Renal cortex interstitium (tissue), 11 donors: ENCODE measurements around the gene GLYATL3. TPM values are rescaled to one million over a fixed set of nuclear protein-coding genes. Genes with fewer than 3 reads are reported as not detected.

ENCODE experiments used
- DNase-seq, 11 donors: peaks; one replicate each; pipeline ENCODE4 v3.0.0-alpha.2; 2013; ENCODE audit warnings: low read depth in 9 of 11, low spot score in 4 of 11; ENCODE audit errors: extremely low read depth in 1 of 11
- polyA plus RNA-seq, 3 donors: library from polyadenylated mRNA; unstranded; fragments of 120-200 nt; gene quantifications; one replicate each; pipeline ENCODE4 v1.2.1, GENCODE V29; 2013; ENCODE audit not compliant: insufficient read length in 3 of 3

GLYATL3 gene
- polyA plus RNA-seq, 3 donors: not detected

GRCh38 chr6:49509342-49509741 lies 9.6 kb downstream of the GLYATL3 start:
- no peak for DNase-seq

GRCh38 chr6:49513153-49513989 lies 13.6 kb downstream of the GLYATL3 start:
- DNase-seq: no peak

GRCh38 chr6:49514571-49515484 lies 15.1 kb downstream of the GLYATL3 start:
- DNase-seq: no peak

- no peak for DNase-seq
Measured at GRCh38 chr6:49515485-49516146, 15.9 kb downstream of the GLYATL3 start.

GRCh38 chr6:49516147-49516505 lies 16.4 kb downstream of the GLYATL3 start:
- DNase-seq: no peak

GRCh38 chr6:49517919-49518318 lies 18.2 kb downstream of the GLYATL3 start:
- no peak for DNase-seq

- no peak for DNase-seq
Measured at GRCh38 chr6:49519660-49520059, 19.9 kb downstream of the GLYATL3 start.

- DNase-seq: no peak
Measured at GRCh38 chr6:49522710-49523593, 23.2 kb downstream of the GLYATL3 start.

DNA sequence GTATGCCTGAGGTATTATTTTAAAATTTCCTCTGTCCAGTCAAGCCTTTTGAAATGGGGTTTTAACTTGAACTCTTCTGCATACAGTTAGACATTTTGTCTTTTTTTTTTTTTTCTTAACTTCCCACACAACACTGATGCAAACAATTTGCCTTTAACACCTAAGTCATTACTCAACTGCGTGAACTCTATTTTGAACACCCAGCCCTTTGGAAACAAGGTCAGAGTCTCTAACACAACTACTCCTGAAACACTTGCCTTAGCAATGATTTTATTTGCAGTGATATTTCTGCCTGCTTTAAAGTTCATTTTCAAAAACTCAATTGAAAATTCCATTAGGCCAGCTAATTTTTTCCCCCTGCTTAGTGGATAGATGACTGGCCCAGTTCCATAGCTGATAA lies 24.2 kb downstream of the GLYATL3 start:
- no peak for DNase-seq

GRCh38 chr6:49524541-49524940 lies 24.8 kb downstream of the GLYATL3 start:
- no peak for DNase-seq

DNA sequence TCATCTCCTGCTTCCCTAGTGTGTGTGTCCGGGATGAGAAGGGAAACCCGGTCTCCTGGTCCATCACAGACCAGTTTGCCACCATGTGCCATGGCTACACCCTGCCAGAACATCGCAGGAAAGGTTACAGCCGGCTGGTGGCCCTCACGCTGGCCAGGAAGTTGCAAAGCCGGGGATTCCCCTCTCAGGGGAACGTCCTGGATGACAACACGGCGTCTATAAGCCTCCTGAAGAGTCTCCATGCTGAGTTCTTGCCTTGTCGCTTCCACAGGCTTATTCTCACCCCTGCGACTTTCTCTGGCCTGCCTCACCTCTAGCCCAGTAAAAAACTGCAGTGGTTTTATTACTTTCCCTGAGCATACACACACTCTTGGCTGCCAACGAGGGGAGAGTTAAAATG lies 26.9 kb downstream of the GLYATL3 start:
- no peak for DNase-seq

DNA sequence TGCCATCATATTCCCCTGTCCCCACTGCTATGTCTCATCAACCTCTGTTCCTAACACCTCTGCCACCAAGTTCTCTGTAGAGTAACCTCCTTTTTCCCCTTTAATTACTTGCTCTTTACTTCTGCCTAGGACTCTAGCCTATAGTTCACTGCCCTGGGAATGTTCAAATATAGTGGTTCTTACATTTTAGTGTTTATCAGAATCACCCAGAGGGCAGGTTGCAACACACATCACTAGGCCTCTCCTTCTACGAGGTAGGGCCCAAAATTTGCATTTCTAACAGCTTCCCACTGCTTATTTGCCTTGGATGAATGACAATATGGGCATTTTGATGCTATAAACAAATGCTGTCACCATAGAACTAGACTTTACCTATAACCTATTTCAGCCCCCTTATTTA lies 27.6 kb downstream of the GLYATL3 start:
- no peak for DNase-seq

DNA sequence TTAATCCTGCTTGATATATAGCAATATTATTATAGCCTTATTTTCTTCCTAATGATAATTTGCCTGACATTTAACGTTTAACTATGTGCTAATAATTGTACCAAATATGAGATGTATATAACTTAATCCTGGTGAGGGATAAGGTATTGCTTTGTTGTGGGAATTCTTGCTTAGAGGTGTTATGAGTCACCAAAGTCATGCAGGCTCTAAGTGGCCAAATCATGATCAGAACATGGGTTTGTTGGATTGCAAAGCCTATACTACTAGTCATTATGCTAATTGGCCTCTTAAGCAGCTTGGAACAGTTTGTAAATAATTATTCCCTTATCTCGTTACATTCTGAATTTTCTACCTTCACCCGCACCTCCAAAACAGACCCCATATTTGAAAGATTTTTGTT lies 28.8 kb downstream of the GLYATL3 start:
- no peak for DNase-seq

GRCh38 chr6:49530141-49530776 lies 30.5 kb downstream of the GLYATL3 start:
- DNase-seq: no peak

- peak in 6 of 11 donors; percentile 22 to 47 (median 28) for DNase-seq
Measured at GRCh38 chr6:49531774-49532569, 32.2 kb downstream of the GLYATL3 start.

GRCh38 chr6:49535795-49536194 lies 36.1 kb downstream of the GLYATL3 start:
- DNase-seq: no peak

- no peak for DNase-seq
Measured at GRCh38 chr6:49539102-49539501, 39.4 kb downstream of the GLYATL3 start.
